Measurements from ENCODE around the gene TEX44. TPM values are rescaled to one million over a fixed set of nuclear protein-coding genes. Genes with fewer than 3 reads are reported as not detected.
A peak's percentile ranks its signal among the peaks of the same experiment; 100 is the strongest.

Gene TEX44
- total RNA-seq, 8 experiments from 2014 or later, result 0.17 to 0.71 (median 0.31) TPM; not detected in 5

DNA sequence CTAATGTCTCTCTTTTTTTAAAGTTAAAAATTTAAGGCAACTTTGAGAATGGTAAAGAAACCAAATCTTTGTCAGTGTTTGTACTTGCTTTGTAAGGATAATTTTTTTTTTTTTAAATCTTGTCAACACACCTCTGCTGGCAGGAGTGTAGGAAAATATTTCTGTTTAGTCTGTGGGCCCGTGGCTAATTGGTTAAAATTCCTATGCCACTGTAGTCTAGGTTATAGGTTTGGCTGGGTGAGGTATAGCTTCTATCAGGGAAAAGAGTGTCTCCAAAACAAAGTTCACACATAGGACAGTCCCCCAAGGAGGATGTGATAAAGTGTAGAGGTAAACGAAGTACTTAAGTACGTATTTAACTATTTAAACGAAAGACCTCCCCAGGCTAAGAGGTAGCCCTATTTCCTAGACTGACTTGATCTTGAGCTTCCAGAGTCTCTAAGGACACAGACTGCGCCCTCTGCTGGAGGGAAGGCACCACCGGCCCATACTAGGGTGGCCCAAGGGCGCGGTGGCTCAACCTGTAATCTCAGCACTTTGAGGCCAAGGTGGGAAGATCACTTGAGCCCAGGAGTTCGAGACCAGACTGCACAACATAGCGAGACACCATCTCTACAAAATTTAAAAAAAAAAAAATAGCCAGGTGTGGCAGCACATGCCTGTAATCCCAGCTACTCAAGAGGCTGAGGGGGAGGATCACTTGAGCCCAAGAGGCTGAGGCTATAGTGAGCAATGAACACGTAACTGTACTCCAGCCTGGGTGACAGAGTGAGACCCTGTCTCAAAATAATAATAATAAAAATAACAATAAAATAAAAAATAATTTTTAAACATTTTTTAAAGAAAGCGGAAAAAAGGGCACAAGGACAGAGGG is 8.9 kb downstream of the TEX44 start:
- ATAC-seq (replicated peaks in 6 of 8), result peak in 3 of 8 experiments; percentile 7 to 26 (median 7)

DNA sequence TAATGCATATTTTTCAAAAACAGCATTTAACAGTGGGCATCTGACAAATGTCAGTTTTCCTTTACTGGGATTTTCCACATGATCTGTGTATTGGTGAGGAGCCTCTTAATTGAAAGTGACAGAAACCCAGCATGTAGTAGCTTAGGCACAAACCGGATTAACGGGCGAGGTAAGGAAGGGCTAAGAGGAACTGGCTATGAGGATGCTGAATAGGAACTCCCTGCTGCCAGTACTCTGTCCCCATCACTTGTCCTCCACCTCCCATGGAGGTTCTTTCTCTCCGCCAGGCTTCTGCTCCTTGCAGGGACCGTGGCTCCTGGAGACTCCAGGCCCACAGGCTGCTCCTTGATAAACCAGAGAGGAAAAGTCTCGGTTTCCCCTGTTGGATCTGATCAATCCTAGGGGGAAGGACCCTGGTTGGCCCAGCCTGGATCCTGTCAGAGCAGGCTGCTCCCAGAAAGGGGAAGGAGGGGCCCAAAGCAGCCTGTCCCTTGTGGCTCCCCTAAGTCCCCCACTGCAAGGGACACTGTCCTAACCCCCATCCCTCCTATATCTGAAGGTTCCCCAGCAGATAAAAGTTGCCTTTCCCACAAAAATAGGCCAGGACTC is 10.3 kb downstream of the TEX44 start:
- H3K27ac ChIP-seq, result peak overlapping the region in 1 of 2 donors; percentile 98
- WGBS, 10 experiments, result 57 to 100% (median 75%) methylated on average over 1 to 6 of the region's 6 CpGs; no CpG with 5 or more reads in 6 of the 10 experiments
- peaks cover 33 to 35% of the 10 kb centered on the region in 2 donors for H3K4me1 ChIP-seq (replicated peaks in 1 of 2)
- in situ Hi-C loops (cut with MboI; ENCODE audit: low pct_unique_long_range_greater_than_20kb in 2 of 9, low sequenced_read_pairs in 9 of 9, unreplicated experiment in 9 of 9), result loop anchor here in 1 of 9 experiments (25.0 kb wide), 1 partner anchor 109 kb away; the partner anchor contains the start of gene PTMA
- ATAC-seq (replicated peaks in 6 of 8), result no peak
- no peak overlapping the region for H3K4me3 ChIP-seq

More for the DNA sequence above, 8.9 kb downstream of the TEX44 start:
- Histone ChIP-seq H3K4me1 (replicated peaks in 1 of 2) (peaks cover 33 to 35% of the 10 kb centered on the region in 2 donors), H3K4me3 (no peak overlapping the region), H3K27ac (no peak overlapping the region)
- in situ Hi-C loops (cut with MboI; ENCODE audit: low pct_unique_long_range_greater_than_20kb in 2 of 9, low sequenced_read_pairs in 9 of 9, unreplicated experiment in 9 of 9), result loop anchor here in 1 of 9 experiments (25.0 kb wide), 1 partner anchor 111 kb away; the partner anchor contains the start of gene PTMA
- 35 to 80% (median 47%) methylated on average over 2 to 8 of the region's 12 CpGs for WGBS, 10 experiments

DNA sequence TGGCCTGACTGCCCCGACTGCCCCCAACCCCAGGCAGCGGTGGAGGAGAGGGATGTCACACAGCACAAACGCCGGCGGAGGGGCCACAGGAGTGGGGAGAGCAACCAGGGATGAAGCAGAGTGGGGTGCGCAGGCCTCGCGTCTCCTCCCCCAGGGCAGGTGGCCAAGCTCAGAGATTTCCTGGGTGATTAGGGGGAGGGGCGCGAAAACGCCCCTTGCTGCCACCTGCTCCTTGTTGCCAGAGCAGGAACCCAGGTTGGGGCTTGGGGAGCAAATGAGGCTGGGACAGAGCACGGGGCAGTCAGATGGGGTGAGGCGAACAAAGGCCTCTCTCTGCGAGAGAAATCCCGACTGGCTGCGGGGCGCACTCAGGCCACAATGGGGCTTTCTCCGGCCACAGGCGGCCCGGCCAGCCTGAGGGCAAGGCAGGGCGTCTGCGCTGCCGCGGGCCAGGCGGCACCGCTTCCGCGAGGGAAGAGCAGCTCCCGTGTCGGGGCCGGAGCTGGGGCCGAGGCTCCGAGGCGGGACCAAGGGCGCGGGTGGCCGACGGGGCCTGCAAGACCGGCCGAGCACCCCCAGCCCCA is 11.5 kb downstream of the TEX44 start:
- WGBS, 10 experiments, result 0 to 30% (median 1%) methylated on average over 1 to 16 of the region's 40 CpGs; no CpG with 5 or more reads in 6 of the 10 experiments
- Histone ChIP-seq H3K4me1 (replicated peaks in 1 of 2) (peaks cover 33 to 35% of the 10 kb centered on the region in 2 donors), H3K27ac (peak overlapping the region; percentile 98 to 99), H3K4me3 (peak overlapping the region; percentile 16 to 40 (median 26))
- ATAC-seq (replicated peaks in 6 of 8), result peak in 1 of 8 experiments; percentile 62
- in situ Hi-C loops (cut with MboI; ENCODE audit: low pct_unique_long_range_greater_than_20kb in 2 of 9, low sequenced_read_pairs in 9 of 9, unreplicated experiment in 9 of 9), result loop anchor here in 1 of 9 experiments (25.0 kb wide), 1 partner anchor 108 kb away; the partner anchor contains the start of gene PTMA

DNA sequence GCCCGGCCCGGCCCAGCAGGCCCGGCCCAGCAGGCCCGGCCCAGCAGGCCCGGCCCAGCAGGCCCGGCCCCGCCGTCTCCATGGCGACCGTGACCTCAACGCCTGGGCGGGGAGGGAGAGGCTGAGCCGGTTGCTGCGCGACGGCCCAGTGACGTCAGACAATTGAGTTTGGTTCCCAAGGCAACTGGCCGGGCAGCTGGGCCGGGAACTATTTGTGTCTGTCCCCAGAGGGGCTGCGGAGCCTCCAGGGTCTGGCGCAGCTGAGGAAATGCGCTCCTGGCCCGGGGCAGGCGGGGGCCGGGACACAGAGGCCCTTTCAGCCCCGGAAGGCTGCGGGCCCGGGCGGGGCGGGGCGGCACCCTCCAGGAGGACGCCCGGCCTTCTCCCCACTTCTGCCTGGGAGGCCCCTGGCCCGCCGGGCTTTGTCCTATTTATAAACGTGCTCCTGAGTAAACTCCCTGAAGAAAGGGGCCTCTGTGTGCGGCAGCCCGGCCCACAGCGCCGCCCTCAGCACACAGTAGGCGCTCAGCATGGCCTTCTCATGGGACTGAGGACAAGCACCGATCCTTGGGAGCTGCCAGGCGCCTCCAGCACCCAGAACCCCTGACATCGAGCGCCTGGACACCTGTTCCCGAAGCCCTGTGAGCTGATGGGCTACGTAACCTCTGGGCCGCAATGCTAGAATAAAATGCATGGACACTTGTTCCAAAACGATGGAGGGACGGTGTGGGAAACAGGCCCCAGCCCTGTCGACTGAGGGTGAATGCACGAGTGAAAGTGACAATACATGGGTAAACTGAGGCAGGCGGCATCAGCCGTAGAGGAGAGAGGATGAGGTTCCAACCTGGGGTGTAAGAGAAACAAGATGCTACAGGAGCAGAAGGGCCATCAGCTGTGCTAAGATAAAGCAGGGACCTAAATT is 12.3 kb downstream of the TEX44 start:
- 21 to 80% (median 53%) methylated on average over 1 to 20 of the region's 54 CpGs; no CpG with 5 or more reads in 6 of the 10 experiments for WGBS, 10 experiments
- peak; percentile 83 to 93 (median 92) for ATAC-seq (replicated peaks in 6 of 8)
- in situ Hi-C loops (cut with MboI; ENCODE audit: low pct_unique_long_range_greater_than_20kb in 2 of 9, low sequenced_read_pairs in 9 of 9, unreplicated experiment in 9 of 9), result loop anchor here in 1 of 9 experiments (25.0 kb wide), 1 partner anchor 107 kb away; the partner anchor contains the start of gene PTMA
- Histone ChIP-seq H3K4me1 (replicated peaks in 1 of 2) (peaks cover 33 to 35% of the 10 kb centered on the region in 2 donors), H3K4me3 (peak overlapping the region in 4 of 5 donors; percentile 16 to 40 (median 32)), H3K27ac (peak overlapping the region; percentile 98 to 99)

DNA sequence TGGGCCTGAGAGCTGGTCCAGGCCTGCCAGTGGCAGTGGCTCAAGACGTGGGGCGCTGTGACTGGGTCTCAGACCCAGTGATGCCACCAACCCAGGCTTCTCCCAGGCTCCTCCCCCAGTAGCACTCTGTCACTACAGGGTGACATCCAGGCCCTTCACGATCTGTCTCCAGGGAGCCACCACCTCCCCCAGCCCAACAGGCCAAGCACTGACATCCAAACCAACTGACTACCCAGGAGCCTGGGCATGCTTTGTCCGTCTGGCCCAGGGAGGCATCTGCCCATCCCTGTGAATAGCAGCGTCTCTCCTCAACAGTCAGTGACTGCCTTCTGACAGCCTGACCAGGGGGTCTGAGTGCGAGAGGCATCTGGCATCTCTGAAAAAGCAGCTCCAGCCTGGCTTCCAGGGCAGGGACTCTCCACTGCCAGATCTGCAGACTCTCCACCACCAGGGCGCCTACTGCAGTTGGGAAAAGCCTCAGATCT is 13.0 kb downstream of the TEX44 start:
- in situ Hi-C loops (cut with MboI; ENCODE audit: low pct_unique_long_range_greater_than_20kb in 2 of 9, low sequenced_read_pairs in 9 of 9, unreplicated experiment in 9 of 9), result loop anchor here in 1 of 9 experiments (25.0 kb wide), 1 partner anchor 107 kb away; the partner anchor contains the start of gene PTMA
- peak overlapping the region; percentile 90 to 99 for H3K27ac ChIP-seq
- H3K4me1 ChIP-seq (replicated peaks in 1 of 2), result peaks cover 33 to 35% of the 10 kb centered on the region in 2 donors
- no peak overlapping the region for H3K4me3 ChIP-seq
- 68 to 100% (median 73%) methylated on average over 1 to 4 of the region's 7 CpGs; no CpG with 5 or more reads in 7 of the 10 experiments for WGBS, 10 experiments
- peak in 3 of 8 experiments; percentile 2 to 6 (median 5) for ATAC-seq (replicated peaks in 6 of 8)

DNA sequence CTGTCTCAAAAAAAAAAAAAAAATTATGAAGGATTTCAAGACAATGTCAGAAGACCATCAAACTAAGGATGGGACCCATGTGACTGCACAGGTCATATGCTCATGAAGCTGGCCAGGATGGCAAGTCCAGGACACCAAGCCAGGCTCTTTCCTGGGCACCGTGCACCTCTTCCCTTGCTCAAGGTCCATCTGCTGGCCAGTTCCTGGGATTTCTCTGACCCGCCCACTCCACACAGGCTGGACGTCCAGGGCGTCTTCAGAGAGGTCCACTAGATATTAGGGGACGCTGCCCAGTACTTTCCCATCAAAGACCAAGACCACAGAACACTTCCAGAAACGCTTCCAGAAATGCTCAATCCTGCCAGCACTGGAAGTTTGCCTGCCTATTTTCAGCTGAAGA is 14.3 kb downstream of the TEX44 start:
- ATAC-seq (replicated peaks in 6 of 8), result no peak
- peaks cover 33 to 37% of the 10 kb centered on the region in 2 donors for H3K4me1 ChIP-seq (replicated peaks in 1 of 2)
- 20 to 100% (median 89%) methylated on average over 1 to 4 of the region's 6 CpGs; no CpG with 5 or more reads in 4 of the 10 experiments for WGBS, 10 experiments
- no peak overlapping the region for H3K27ac ChIP-seq
- H3K4me3 ChIP-seq, result no peak overlapping the region
- in situ Hi-C loops (cut with MboI; ENCODE audit: low pct_unique_long_range_greater_than_20kb in 2 of 9, low sequenced_read_pairs in 9 of 9, unreplicated experiment in 9 of 9), result loop anchor here in 1 of 9 experiments (25.0 kb wide), 1 partner anchor 105 kb away; the partner anchor contains the start of gene PTMA

DNA sequence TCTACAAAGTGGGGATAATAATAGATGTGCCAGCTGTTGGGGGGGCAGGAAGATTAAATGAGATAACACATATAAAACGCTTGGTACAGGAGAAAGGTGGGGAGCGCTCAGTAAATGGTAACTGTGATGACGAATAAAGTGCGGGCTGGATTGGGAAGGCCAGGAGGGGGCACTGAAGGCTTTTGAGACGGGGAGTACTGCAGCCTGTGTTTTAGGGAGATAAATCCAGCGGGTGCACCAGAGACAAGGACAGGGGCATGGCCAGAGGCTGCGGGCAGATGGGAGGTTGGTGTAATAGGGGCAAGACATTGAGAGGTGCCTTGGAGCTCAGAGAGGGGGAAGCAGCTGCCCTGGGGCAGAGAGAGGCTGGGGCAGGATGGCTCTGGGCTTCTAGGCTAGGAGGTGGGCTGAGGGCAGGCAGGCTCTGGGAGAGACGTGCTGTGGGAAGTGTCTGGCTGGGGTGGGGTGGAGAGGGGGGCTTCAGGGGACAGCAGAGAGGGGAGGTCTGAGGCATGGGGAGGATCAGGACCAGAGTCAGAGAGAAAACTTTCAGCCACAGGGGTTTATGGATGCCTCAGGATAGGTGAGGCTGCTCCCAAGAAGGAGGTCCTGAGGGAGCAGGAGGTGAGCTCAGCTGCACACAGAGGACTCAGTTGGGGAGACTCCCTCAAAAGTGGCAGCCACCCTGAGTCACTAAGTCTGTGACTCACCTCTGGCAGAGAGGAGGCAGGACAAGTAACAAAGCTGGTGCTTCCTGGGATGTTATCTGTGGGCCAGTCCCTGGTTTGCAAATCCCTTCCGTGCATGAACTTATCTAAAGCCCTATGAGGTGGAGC is 18.8 kb downstream of the TEX44 start:
- ATAC-seq (replicated peaks in 6 of 8), result peak in 3 of 8 experiments; percentile 3 to 35 (median 31)
- Histone ChIP-seq H3K27ac (no peak overlapping the region), H3K4me1 (replicated peaks in 1 of 2) (peaks cover 27 to 33% of the 10 kb centered on the region in 2 donors), H3K4me3 (no peak overlapping the region)
- in situ Hi-C loops (cut with MboI; ENCODE audit: low pct_unique_long_range_greater_than_20kb in 2 of 9, low sequenced_read_pairs in 9 of 9, unreplicated experiment in 9 of 9), result loop anchor here in 2 of 9 experiments (10.0 to 25.0 kb wide), 2 partner anchors 63 to 101 kb away; partner anchors contain the start of gene PTMA (in 1 of the 2)
- 26 to 90% (median 70%) methylated on average over 1 to 7 of the region's 9 CpGs; no CpG with 5 or more reads in 3 of the 10 experiments for WGBS, 10 experiments

DNA sequence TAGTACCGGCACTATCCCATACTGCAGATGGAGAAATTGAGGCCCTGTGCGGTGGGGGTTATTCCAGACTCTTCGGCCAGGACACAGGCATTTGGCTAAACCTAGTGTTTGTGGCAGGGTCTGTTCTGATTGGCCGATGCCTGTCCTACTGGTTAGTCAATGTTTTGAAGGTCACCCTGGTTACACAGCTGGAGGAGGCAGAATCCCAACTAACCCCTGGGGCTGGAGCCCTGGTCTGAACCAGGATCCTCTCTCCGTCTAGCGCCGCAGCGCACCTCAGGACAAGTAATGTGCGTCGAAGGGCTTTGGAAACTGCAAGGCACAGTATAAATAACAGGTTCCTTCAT is 19.4 kb downstream of the TEX44 start:
- 76 to 89% (median 85%) methylated on average over 3 to 9 of the region's 10 CpGs; no CpG with 5 or more reads in 7 of the 10 experiments for WGBS, 10 experiments
- in situ Hi-C loops (cut with MboI; ENCODE audit: low pct_unique_long_range_greater_than_20kb in 2 of 9, low sequenced_read_pairs in 9 of 9, unreplicated experiment in 9 of 9), result loop anchor here in 2 of 9 experiments (10.0 to 25.0 kb wide), 2 partner anchors 63 to 100 kb away; partner anchors contain the start of gene PTMA (in 1 of the 2)
- no peak overlapping the region for H3K4me3 ChIP-seq
- peak in 3 of 8 experiments; percentile 1 to 26 (median 7) for ATAC-seq (replicated peaks in 6 of 8)
- no peak overlapping the region for H3K27ac ChIP-seq
- H3K4me1 ChIP-seq (replicated peaks in 1 of 2), result peaks cover 27 to 33% of the 10 kb centered on the region in 2 donors

DNA sequence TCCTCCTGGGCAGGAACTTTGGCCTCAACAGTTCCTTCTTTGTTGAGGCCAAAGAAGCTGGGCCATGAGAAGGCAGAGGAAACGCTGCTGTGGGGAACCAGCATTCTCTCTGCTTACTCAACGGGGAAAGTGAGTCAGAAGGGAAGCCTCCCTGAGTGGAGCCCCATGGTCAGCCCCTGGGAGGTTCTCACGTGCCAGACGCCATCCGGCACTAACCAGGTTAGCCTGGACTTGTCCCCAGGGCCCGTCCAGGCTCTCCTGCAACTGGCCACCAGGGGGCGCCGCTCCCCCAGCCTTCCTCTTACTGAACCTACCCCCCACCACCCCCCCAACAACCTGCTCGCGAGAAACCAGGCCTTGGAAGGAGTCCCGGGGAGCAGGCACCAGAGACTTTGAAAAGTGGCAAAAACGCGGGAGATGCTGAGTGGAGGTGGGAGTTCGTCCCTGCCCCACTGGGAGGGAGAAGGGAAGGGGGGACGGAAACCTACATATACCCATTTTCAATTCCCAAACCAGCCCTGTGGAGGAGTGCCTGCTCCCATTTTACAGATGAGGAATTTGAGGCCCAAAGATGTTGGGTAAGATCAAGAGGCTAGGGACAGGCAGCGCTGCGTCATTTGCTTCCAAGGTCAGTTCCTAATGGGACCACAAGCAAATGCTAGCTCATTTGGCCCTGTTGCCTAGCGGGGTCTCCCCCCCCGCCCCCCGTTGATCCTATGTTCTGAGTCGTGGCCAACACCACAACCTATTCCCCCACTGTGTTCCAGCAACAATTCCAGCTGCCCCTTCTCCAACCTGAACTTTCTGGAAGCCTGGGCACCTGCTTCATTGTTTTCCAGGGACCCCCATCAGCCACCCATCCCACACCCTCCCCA is 20.0 kb downstream of the TEX44 start:
- 17 to 92% (median 67%) methylated on average over 2 to 4 of the region's 21 CpGs; no CpG with 5 or more reads in 6 of the 10 experiments for WGBS, 10 experiments
- Histone ChIP-seq H3K4me1 (replicated peaks in 1 of 2) (peaks cover 31 to 33% of the 10 kb centered on the region in 2 donors), H3K27ac (peak overlapping the region; percentile 88 to 97), H3K4me3 (peak overlapping the region in 1 of 5 donors; percentile 35)
- in situ Hi-C loops (cut with MboI; ENCODE audit: low pct_unique_long_range_greater_than_20kb in 2 of 9, low sequenced_read_pairs in 9 of 9, unreplicated experiment in 9 of 9), result loop anchor here in 2 of 9 experiments (10.0 to 25.0 kb wide), 2 partner anchors 62 to 100 kb away; partner anchors contain the start of gene PTMA (in 1 of the 2)
- ATAC-seq (replicated peaks in 6 of 8), result peak in 5 of 8 experiments; percentile 5 to 63 (median 39)

DNA sequence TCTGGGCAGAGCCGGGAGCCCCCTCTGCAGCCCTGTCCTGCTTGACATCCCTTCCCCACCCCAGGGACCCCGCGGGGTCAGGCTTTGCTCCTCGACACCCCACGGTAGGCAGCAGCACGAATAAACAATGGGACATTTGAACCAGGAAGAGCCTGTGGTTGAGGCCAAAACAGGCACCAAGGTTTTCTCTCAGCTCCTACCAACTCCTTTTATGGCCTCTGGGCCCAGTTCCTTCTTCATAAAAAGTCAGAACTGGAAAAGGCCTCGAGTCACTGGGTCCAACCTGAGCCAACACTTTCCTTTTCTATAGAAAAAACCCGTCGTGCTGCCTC is 20.6 kb downstream of the TEX44 start:
- in situ Hi-C loops (cut with MboI; ENCODE audit: low pct_unique_long_range_greater_than_20kb in 2 of 9, low sequenced_read_pairs in 9 of 9, unreplicated experiment in 9 of 9), result loop anchor here in 2 of 9 experiments (10.0 to 25.0 kb wide), 2 partner anchors 62 to 99 kb away; partner anchors contain the start of gene PTMA (in 1 of the 2)
- ATAC-seq (replicated peaks in 6 of 8), result no peak
- H3K4me3 ChIP-seq, result peak overlapping the region in 3 of 5 donors; percentile 18 to 35 (median 27)
- H3K4me1 ChIP-seq (replicated peaks in 1 of 2), result peaks cover 33 to 36% of the 10 kb centered on the region in 2 donors
- WGBS, 10 experiments, result 0 to 50% (median 32%) methylated on average over 1 to 6 of the region's 9 CpGs; no CpG with 5 or more reads in 7 of the 10 experiments
- peak overlapping the region; percentile 88 to 97 for H3K27ac ChIP-seq
